Measurements from ENCODE around the gene ZBED3. TPM values are rescaled to one million over a fixed set of nuclear protein-coding genes. Genes with fewer than 3 reads are reported as not detected.
"Not testable (repeated sequence)": the region's sequence is repeated elsewhere in the genome, so short reads cannot be mapped to it uniquely, and the experiment has no call there.

ZBED3 gene
- polyA plus RNA-seq, 3 donors = 1.2 to 2.9 (median 1.5) TPM

- H4K20me1 ChIP-seq (ENCODE audit: insufficient read depth, low read length) = no peaks in the 10 kb centered on the region
- peaks cover 0 to 2% of the 10 kb centered on the region in 2 donors for H3K4me1 ChIP-seq (ENCODE audit: control insufficient read depth in 1 of 2, insufficient read depth in 2 of 2, low read length in 2 of 2)
- intact Hi-C loops (cut with micrococcal nuclease) = no loop called here
- H3K9me3 ChIP-seq (replicated peaks in 1 of 2; ENCODE audit: control insufficient read depth in 1 of 2, insufficient read depth in 1 of 2, low read length in 2 of 2) = no peaks in the 10 kb centered on the region
- Mint-ChIP-seq H3K9me3 (peaks cover 0 to 6% (median 2%) of the 10 kb centered on the region in 7 donors), H3K4me1 (peaks cover 7% of the 10 kb centered on the region), H3K36me3 (no peaks in the 10 kb centered on the region), H3K4me3 (no peak overlapping the region), H3K27ac (no peak overlapping the region), H3K27me3 (ENCODE audit: low read depth in 3 of 3) (peaks cover 0 to 4% (median 1%) of the 10 kb centered on the region in 3 donors)
- TF ChIP-seq CTCF (IDR thresholded peaks at IDR 0.05) = no peak
- WGBS (ENCODE audit: insufficient coverage) = no CpG with 5 or more reads among the region's 2 CpGs
- no peak overlapping the region for H3K27ac ChIP-seq (ENCODE audit: low read depth in 1 of 2, low read length in 2 of 2)
- no peak overlapping the region for H3K9ac ChIP-seq (ENCODE audit: insufficient read depth, low read length, poor library complexity, severe bottlenecking)
- no peaks in the 10 kb centered on the region for H3K36me3 ChIP-seq (replicated peaks in 1 of 2; ENCODE audit: control insufficient read depth in 1 of 2, insufficient read depth in 2 of 2, low read length in 2 of 2)
- H3K4me3 ChIP-seq (replicated peaks in 1 of 3; ENCODE audit: low read depth in 2 of 3, low read length in 3 of 3) = no peak overlapping the region
- no peak overlapping the region for H3K4me2 ChIP-seq (replicated peaks; ENCODE audit: extremely low read depth, low read length, poor library complexity, severe bottlenecking)
- no peaks in the 10 kb centered on the region for H3K27me3 ChIP-seq (ENCODE audit: control insufficient read depth in 2 of 2, insufficient read depth in 2 of 2, low read length in 2 of 2)
- H3K79me2 ChIP-seq (ENCODE audit: insufficient read depth, low read length) = no peaks in the 10 kb centered on the region
- no peak overlapping the region for H2AFZ ChIP-seq (ENCODE audit: insufficient read depth, low read depth, low read length, poor library complexity, severe bottlenecking)
- DNase-seq = no peak
Measured at GRCh38 chr5:77120086-77120485, 33.0 kb upstream of the ZBED3 start.

DNA sequence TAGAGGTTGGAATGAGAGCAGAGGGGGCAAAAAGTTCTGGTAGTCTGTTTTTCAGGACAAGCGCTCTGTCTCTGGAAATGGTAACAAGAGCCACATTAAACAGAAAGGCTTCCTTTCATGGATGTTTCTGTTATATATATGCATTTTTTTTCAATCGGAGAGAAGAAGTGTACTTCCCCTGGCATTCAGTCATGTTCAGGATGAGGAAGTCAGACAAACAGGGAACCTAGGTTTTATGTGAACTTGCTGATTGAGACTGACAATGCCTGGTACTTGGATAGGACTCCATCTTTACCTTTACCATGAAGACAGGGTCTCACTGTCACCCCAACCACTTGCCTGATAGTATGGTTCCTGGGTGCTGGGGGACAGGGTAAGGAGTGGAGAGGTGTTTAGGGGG, 30.1 kb upstream of the ZBED3 start:
- Histone ChIP-seq H3K79me2 (ENCODE audit: insufficient read depth, low read length) (no peaks in the 10 kb centered on the region), H3K27me3 (ENCODE audit: control insufficient read depth in 2 of 2, insufficient read depth in 2 of 2, low read length in 2 of 2) (no peaks in the 10 kb centered on the region), H3K4me3 (replicated peaks in 1 of 3; ENCODE audit: low read depth in 2 of 3, low read length in 3 of 3) (no peak overlapping the region), H3K4me2 (replicated peaks; ENCODE audit: extremely low read depth, low read length, poor library complexity, severe bottlenecking) (no peak overlapping the region), H4K20me1 (ENCODE audit: insufficient read depth, low read length) (no peaks in the 10 kb centered on the region), H3K9me3 (replicated peaks in 1 of 2; ENCODE audit: control insufficient read depth in 1 of 2, insufficient read depth in 1 of 2, low read length in 2 of 2) (no peaks in the 10 kb centered on the region), H3K27ac (ENCODE audit: low read depth in 1 of 2, low read length in 2 of 2) (peak overlapping the region in 1 of 2 donors; percentile 27), H3K4me1 (ENCODE audit: control insufficient read depth in 1 of 2, insufficient read depth in 2 of 2, low read length in 2 of 2) (peaks cover 0 to 2% of the 10 kb centered on the region in 2 donors), H3K36me3 (replicated peaks in 1 of 2; ENCODE audit: control insufficient read depth in 1 of 2, insufficient read depth in 2 of 2, low read length in 2 of 2) (no peaks in the 10 kb centered on the region), H3K9ac (ENCODE audit: insufficient read depth, low read length, poor library complexity, severe bottlenecking) (no peak overlapping the region), H2AFZ (ENCODE audit: insufficient read depth, low read depth, low read length, poor library complexity, severe bottlenecking) (peak overlapping the region; percentile 6)
- WGBS (ENCODE audit: insufficient coverage) = no CpG with 5 or more reads among the region's 2 CpGs
- Mint-ChIP-seq H3K27ac (peak overlapping the region in 4 of 7 donors; percentile 16 to 76 (median 54)), H3K4me3 (no peak overlapping the region), H3K36me3 (no peaks in the 10 kb centered on the region), H3K9me3 (peaks cover 0 to 4% (median 2%) of the 10 kb centered on the region in 7 donors), H3K4me1 (peaks cover 10% of the 10 kb centered on the region), H3K27me3 (ENCODE audit: low read depth in 3 of 3) (peaks cover 0 to 7% (median 1%) of the 10 kb centered on the region in 3 donors)
- TF ChIP-seq CTCF (IDR thresholded peaks at IDR 0.05) = no peak
- peak; percentile 11 to 27 (median 18) for DNase-seq
- intact Hi-C loops (cut with micrococcal nuclease) = no loop called here

DNA sequence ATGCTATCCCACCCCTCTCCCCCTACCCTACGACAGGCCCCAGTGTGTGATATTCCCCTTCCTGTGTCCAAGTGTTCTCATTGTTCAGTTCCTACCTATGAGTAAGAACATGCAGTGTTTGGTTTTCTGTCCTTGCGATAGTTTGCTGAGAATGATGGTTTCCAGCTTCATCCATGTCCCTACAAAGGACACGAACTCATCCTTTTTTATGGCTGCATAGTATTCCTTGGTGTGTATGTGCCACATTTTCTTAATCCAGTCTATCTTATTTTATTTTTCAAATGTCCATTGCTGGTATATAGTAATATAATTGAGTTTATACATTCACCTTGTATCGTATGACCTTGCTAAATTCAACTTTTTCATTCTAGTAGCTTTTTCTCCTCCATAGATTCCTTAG, 19.9 kb upstream of the ZBED3 start:
- H4K20me1 ChIP-seq (ENCODE audit: insufficient read depth, low read length) = not testable (repeated sequence)

More for the DNA sequence above, 19.9 kb upstream of the ZBED3 start:
- H3K4me2 ChIP-seq (replicated peaks; ENCODE audit: extremely low read depth, low read length, poor library complexity, severe bottlenecking); H3K4me1 ChIP-seq (ENCODE audit: control insufficient read depth in 1 of 2, insufficient read depth in 2 of 2, low read length in 2 of 2); H3K4me3 ChIP-seq (replicated peaks in 1 of 3; ENCODE audit: low read depth in 2 of 3, low read length in 3 of 3); H2AFZ ChIP-seq (ENCODE audit: insufficient read depth, low read depth, low read length, poor library complexity, severe bottlenecking); H3K79me2 ChIP-seq (ENCODE audit: insufficient read depth, low read length); DNase-seq; H3K36me3 Mint-ChIP-seq; H3K4me3 Mint-ChIP-seq; H3K27ac ChIP-seq (ENCODE audit: low read depth in 1 of 2, low read length in 2 of 2); H3K9ac ChIP-seq (ENCODE audit: insufficient read depth, low read length, poor library complexity, severe bottlenecking); H3K4me1 Mint-ChIP-seq; intact Hi-C loops (cut with micrococcal nuclease); H3K27me3 Mint-ChIP-seq (ENCODE audit: low read depth in 3 of 3); H3K36me3 ChIP-seq (replicated peaks in 1 of 2; ENCODE audit: control insufficient read depth in 1 of 2, insufficient read depth in 2 of 2, low read length in 2 of 2); H3K9me3 Mint-ChIP-seq; H3K9me3 ChIP-seq (replicated peaks in 1 of 2; ENCODE audit: control insufficient read depth in 1 of 2, insufficient read depth in 1 of 2, low read length in 2 of 2); H3K27ac Mint-ChIP-seq; H3K27me3 ChIP-seq (ENCODE audit: control insufficient read depth in 2 of 2, insufficient read depth in 2 of 2, low read length in 2 of 2): not testable (repeated sequence)
- 100% methylated on average over 1 of the region's 4 CpGs for WGBS (ENCODE audit: insufficient coverage)
